PFSK-1 (cell line): ENCODE data around the gene OMD.

Experiments used
- POLR2AphosphoS5 ChIP-seq: IDR thresholded peaks from 2 replicates; pipeline ENCODE4 v1.6.1; 2012; ENCODE audit warnings: low read depth, mild to moderate bottlenecking, control low read depth, low read length, moderate library complexity
- REST ChIP-seq, 2 experiments: IDR thresholded peaks; 2 replicates each; pipeline versions ENCODE4 v1.6.1 to v1.8.0; 2011 to 2012; ENCODE audit warnings: low read depth in 2 of 2, low read length in 2 of 2, control low read depth in 1 of 2, inconsistent platforms in 1 of 2, mild to moderate bottlenecking in 1 of 2, moderate library complexity in 1 of 2; ENCODE audit not compliant: insufficient read depth in 1 of 2
- SIN3A ChIP-seq: IDR thresholded peaks from 2 replicates; pipeline ENCODE4 v1.6.1; 2012; ENCODE audit warnings: mild to moderate bottlenecking, low read length, moderate library complexity, borderline replicate concordance; ENCODE audit not compliant: insufficient read depth
- TAF1 ChIP-seq: IDR thresholded peaks from 2 replicates; pipeline ENCODE4 v1.6.1; 2012; ENCODE audit warnings: low read length, control low read depth, borderline replicate concordance; ENCODE audit not compliant: insufficient read depth

GRCh38 chr9:92385001-92385400, 39.3 kb downstream of the OMD start:
- TF ChIP-seq POLR2AphosphoS5 (no peak), TAF1 (no peak), SIN3A (no peak), REST (IDR thresholded peaks at IDR 0.05; ENCODE audit: insufficient read depth in 1 of 2, low read depth in 2 of 2, low read length in 2 of 2) (no peak)
